HFF-Myc (cell line): ENCODE results near the gene OR5H15.

ENCODE experiments used
- DNase-seq: peaks from one replicate; pipeline ENCODE4 v3.0.0-alpha.2; 2011; ENCODE audit warnings: low read depth; ENCODE audit errors: extremely low read depth
- H3K4me3 ChIP-seq: replicated peaks from 2 replicates; pipeline ENCODE4 v1.5.1; 2011; ENCODE audit warnings: low read depth, mild to moderate bottlenecking, control low read depth, low read length
- CTCF ChIP-seq: IDR thresholded peaks from 2 replicates; pipeline ENCODE4 v1.5.1; 2012; ENCODE audit warnings: mild to moderate bottlenecking, low read depth, low read length, control low read depth; ENCODE audit errors: missing control alignments

The OR5H15 gene

GRCh38 chr3:98199020-98199419 lies 32.5 kb downstream of the OR5H15 start:
- no peak overlapping the region for H3K4me3 ChIP-seq
- TF ChIP-seq CTCF, result no peak
- no peak for DNase-seq

GRCh38 chr3:98209244-98209643 lies 42.7 kb downstream of the OR5H15 start:
- no peak for TF ChIP-seq CTCF
- no peak for DNase-seq

GRCh38 chr3:98213276-98213675 lies 46.8 kb downstream of the OR5H15 start:
- DNase-seq, result no peak

More at GRCh38 chr3:98209244-98209643, 42.7 kb downstream of the OR5H15 start:
- H3K4me3 ChIP-seq, result no peak overlapping the region

GRCh38 chr3:98215051-98215450 lies 48.6 kb downstream of the OR5H15 start:
- DNase-seq, result no peak

More at GRCh38 chr3:98213276-98213675, 46.8 kb downstream of the OR5H15 start:
- TF ChIP-seq CTCF, result no peak
- H3K4me3 ChIP-seq, result no peak overlapping the region

More at GRCh38 chr3:98215051-98215450, 48.6 kb downstream of the OR5H15 start:
- no peak for TF ChIP-seq CTCF
- no peak overlapping the region for H3K4me3 ChIP-seq
